Gastroesophageal sphincter (tissue), 4 donors: Measurements from ENCODE around the gene KPNA2. TPM values are rescaled to one million over a fixed set of nuclear protein-coding genes. Genes with fewer than 3 reads are reported as not detected.
"Not testable (repeated sequence)": the region's sequence is repeated elsewhere in the genome, so short reads cannot be mapped to it uniquely, and the experiment has no call there.

Experiments
- ATAC-seq: fragments of 150-250 bp; one replicate; pipeline ENCODE4 v1.9.1; 2016; ENCODE audit warnings: mild to moderate bottlenecking, moderate library complexity
- H3K27ac ChIP-seq, 4 donors: fragments of 200-600 bp; sonication (generic) in 3 of 4; 1 replicate in 3 of 4; 2 replicates in 1 of 4; pipeline ENCODE4 v1.5.1; 2016 to 2019
- H3K27me3 ChIP-seq: fragments of 200-600 bp; sonication (generic); one replicate; pipeline ENCODE4 v1.5.1; 2019
- H3K36me3 ChIP-seq, 2 donors: fragments of 200-600 bp; sonication (generic); one replicate each; pipeline ENCODE4 v1.5.1; 2019; ENCODE audit warnings: control low read depth in 1 of 2
- H3K4me1 ChIP-seq, 3 donors: fragments of 200-600 bp; sonication (generic); 1 replicate in 2 of 3; 2 replicates in 1 of 3; pipeline ENCODE4 v1.5.1; 2016 to 2019; ENCODE audit warnings: control low read depth in 2 of 3
- H3K4me3 ChIP-seq, 2 donors: fragments of 200-600 bp; sonication (generic); one replicate each; pipeline ENCODE4 v1.5.1; 2019; ENCODE audit warnings: mild to moderate bottlenecking in 1 of 2, moderate library complexity in 1 of 2
- H3K9me3 ChIP-seq, 3 donors: fragments of 200-600 bp; sonication (generic); one replicate each; pipeline ENCODE4 v1.5.1; 2017 to 2019; ENCODE audit warnings: control low read depth in 2 of 3
- CTCF ChIP-seq, 4 experiments: fragments of 200-600 bp in 2 of 4; fragments of 450-650 bp in 2 of 4; sonication (generic) in 1 of 4; IDR thresholded peaks; one replicate each; pipeline ENCODE4 v1.5.1; 2017 to 2019; ENCODE audit warnings: antibody characterized with exemption in 4 of 4, mild to moderate bottlenecking in 2 of 4, moderate library complexity in 2 of 4
- EP300 ChIP-seq: sonication (generic); formaldehyde crosslinking; IDR thresholded peaks from one replicate; pipeline ENCODE4 v1.6.1; 2017; ENCODE audit warnings: antibody characterized with exemption, mild to moderate bottlenecking
- POLR2A ChIP-seq, 2 donors: fragments of 450-650 bp; IDR thresholded peaks; one replicate each; pipeline ENCODE4 v1.6.1; 2017; ENCODE audit warnings: antibody characterized with exemption in 2 of 2, mild to moderate bottlenecking in 2 of 2, moderate library complexity in 1 of 2
- POLR2AphosphoS5 ChIP-seq: sonication (generic); formaldehyde crosslinking; IDR thresholded peaks from one replicate; pipeline ENCODE4 v1.6.1; 2017; ENCODE audit warnings: antibody characterized with exemption
- WGBS, 2 donors: methylation state at CpG; one replicate each; pipeline ENCODE4 v1.1.5; 2018; ENCODE audit warnings: low coverage in 1 of 2; 5-methylcytosine and 5-hydroxymethylcytosine counted together
- total RNA-seq, 4 donors: library from RNA; depleted of rRNA; stranded (reverse); fragments of >200 nt; gene quantifications; one replicate each; pipeline ENCODE4 v1.1.0, GENCODE V29; 2016

KPNA2 gene
- total RNA-seq, 4 donors from 2014 or later, result 15.7 to 34.7 (median 21.0) TPM

GRCh38 chr17:68061512-68062313, 26.2 kb downstream of the KPNA2 start:
- no peak for ATAC-seq
- WGBS, 2 donors, result 52 to 67% methylated on average over 8 to 9 of the region's 11 CpGs
- Histone ChIP-seq H3K9me3 (no peaks in the 10 kb centered on the region), H3K4me3 (no peak overlapping the region), H3K27ac (no peak overlapping the region), H3K36me3 (no peaks in the 10 kb centered on the region), H3K27me3 (no peaks in the 10 kb centered on the region), H3K4me1 (no peaks in the 10 kb centered on the region)
- TF ChIP-seq CTCF (IDR thresholded peaks at IDR 0.05) (no peak), EP300 (no peak), POLR2AphosphoS5 (no peak), POLR2A (IDR thresholded peaks at IDR 0.05) (no peak)

- not testable (repeated sequence) for H3K27ac ChIP-seq, H3K36me3 ChIP-seq, H3K4me1 ChIP-seq, H3K27me3 ChIP-seq, H3K9me3 ChIP-seq, ATAC-seq, H3K4me3 ChIP-seq
- 96 to 100% methylated on average over 2 to 4 of the region's 7 CpGs for WGBS, 2 donors
These were observed 29.8 kb downstream of the KPNA2 start for GRCh38 chr17:68065366-68065765.

- not testable (repeated sequence) for H3K4me1 ChIP-seq, H3K27me3 ChIP-seq, H3K4me3 ChIP-seq, H3K9me3 ChIP-seq, ATAC-seq, H3K36me3 ChIP-seq, H3K27ac ChIP-seq
- 77 to 100% methylated on average over 1 to 3 of the region's 3 CpGs for WGBS, 2 donors
These were observed 33.0 kb downstream of the KPNA2 start for GRCh38 chr17:68068512-68068911.

GRCh38 chr17:68070582-68071444, 35.3 kb downstream of the KPNA2 start:
- H3K27ac ChIP-seq, result peak overlapping the region in 1 of 4 donors; percentile 35
- ATAC-seq, result peak; percentile 85

GRCh38 chr17:68074279-68074678, 38.7 kb downstream of the KPNA2 start:
- H3K27me3 ChIP-seq, result no peaks in the 10 kb centered on the region

More at GRCh38 chr17:68070582-68071444, 35.3 kb downstream of the KPNA2 start:
- H3K9me3 ChIP-seq, H3K4me3 ChIP-seq, H3K36me3 ChIP-seq, H3K4me1 ChIP-seq, H3K27me3 ChIP-seq: not testable (repeated sequence)
- 45 to 63% methylated on average over 7 to 12 of the region's 15 CpGs for WGBS, 2 donors

GRCh38 chr17:68075953-68076607, 40.5 kb downstream of the KPNA2 start:
- H3K27ac ChIP-seq, H3K27me3 ChIP-seq, H3K4me1 ChIP-seq, H3K9me3 ChIP-seq, ATAC-seq, H3K4me3 ChIP-seq, H3K36me3 ChIP-seq: not testable (repeated sequence)
- 100% methylated on average over 1 of the region's 1 CpG for WGBS, 2 donors

More at GRCh38 chr17:68074279-68074678, 38.7 kb downstream of the KPNA2 start:
- no peak for ATAC-seq
- TF ChIP-seq CTCF (IDR thresholded peaks at IDR 0.05) (no peak), POLR2A (IDR thresholded peaks at IDR 0.05) (no peak), EP300 (no peak), POLR2AphosphoS5 (no peak)
- 89 to 92% methylated on average over 3 to 4 of the region's 4 CpGs for WGBS, 2 donors
- no peak overlapping the region for H3K4me3 ChIP-seq
- H3K36me3 ChIP-seq, result no peaks in the 10 kb centered on the region
- no peak overlapping the region for H3K27ac ChIP-seq
- H3K4me1 ChIP-seq, result peaks cover 0 to 8% (median 0%) of the 10 kb centered on the region in 3 donors
- no peaks in the 10 kb centered on the region for H3K9me3 ChIP-seq

GRCh38 chr17:68077498-68077897, 42.0 kb downstream of the KPNA2 start:
- H3K36me3 ChIP-seq, H3K27me3 ChIP-seq, H3K9me3 ChIP-seq, H3K4me3 ChIP-seq, H3K4me1 ChIP-seq, ATAC-seq, H3K27ac ChIP-seq: not testable (repeated sequence)
- WGBS, 2 donors, result 16 to 49% methylated on average over 2 to 5 of the region's 5 CpGs
